Stimulated activated CD4-positive, alpha-beta T cell treated with anti-CD3 and anti-CD28 coated beads, Interleukin-12 subunit alpha, Interleukin-12 subunit beta, amount 100 ng/mL, for 4 hours (primary cell): Measurements from ENCODE around the gene ADCY5.

ENCODE experiments used
- DNase-seq: peaks from one replicate; pipeline ENCODE4 v3.0.0-alpha.2; 2020

The ADCY5 gene

GRCh38 chr3:123424999-123425712 is 23.7 kb downstream of the ADCY5 start:
- no peak for DNase-seq

- DNase-seq: no peak
Measured at GRCh38 chr3:123424321-123424998, 24.4 kb downstream of the ADCY5 start.

- no peak for DNase-seq
Measured at GRCh38 chr3:123423806-123424205, 25.1 kb downstream of the ADCY5 start.

GRCh38 chr3:123423031-123423430 is 25.9 kb downstream of the ADCY5 start:
- DNase-seq: no peak

GRCh38 chr3:123422457-123422856 is 26.4 kb downstream of the ADCY5 start:
- no peak for DNase-seq

GRCh38 chr3:123421353-123422174 is 27.3 kb downstream of the ADCY5 start:
- DNase-seq: no peak

GRCh38 chr3:123420416-123420968 is 28.4 kb downstream of the ADCY5 start:
- DNase-seq: no peak

GRCh38 chr3:123419850-123420297 is 29.0 kb downstream of the ADCY5 start:
- no peak for DNase-seq

GRCh38 chr3:123419181-123419849 is 29.6 kb downstream of the ADCY5 start:
- DNase-seq: no peak

GRCh38 chr3:123416647-123417046 is 32.2 kb downstream of the ADCY5 start:
- no peak for DNase-seq

GRCh38 chr3:123416173-123416572 is 32.7 kb downstream of the ADCY5 start:
- no peak for DNase-seq

- DNase-seq: no peak
Measured at GRCh38 chr3:123414973-123415775, 33.7 kb downstream of the ADCY5 start.

GRCh38 chr3:123412811-123413604 is 35.9 kb downstream of the ADCY5 start:
- no peak for DNase-seq

GRCh38 chr3:123412076-123412475 is 36.8 kb downstream of the ADCY5 start:
- DNase-seq: no peak

GRCh38 chr3:123411340-123412040 is 37.4 kb downstream of the ADCY5 start:
- no peak for DNase-seq

- no peak for DNase-seq
Measured at GRCh38 chr3:123410149-123410515, 38.8 kb downstream of the ADCY5 start.

GRCh38 chr3:123409443-123410148 is 39.3 kb downstream of the ADCY5 start:
- DNase-seq: no peak

- DNase-seq: no peak
Measured at GRCh38 chr3:123406598-123406997, 42.3 kb downstream of the ADCY5 start.

GRCh38 chr3:123405936-123406510 is 42.9 kb downstream of the ADCY5 start:
- no peak for DNase-seq
